ENCODE results near the gene BTBD9.

DNA sequence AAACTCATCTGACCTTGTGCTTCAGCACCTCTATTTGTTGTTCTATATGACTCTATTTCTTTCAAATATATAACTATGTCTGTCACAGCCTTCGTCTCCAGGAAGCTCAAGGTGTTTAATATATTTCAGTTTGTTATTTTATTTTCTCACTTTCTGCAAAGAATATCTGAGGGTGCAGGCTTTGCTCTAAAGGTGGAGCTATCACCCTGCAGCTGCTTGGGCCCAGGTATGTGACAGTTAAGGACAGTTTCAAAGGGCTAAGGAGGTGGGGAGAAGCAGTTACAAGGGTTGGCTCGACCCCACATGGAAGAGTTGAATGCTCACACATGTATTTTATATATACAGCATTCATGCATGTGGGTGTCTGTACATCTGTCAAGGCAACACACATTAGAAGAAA, 405.6 kb downstream of the BTBD9 start:
- TF ChIP-seq, protein P1, sequence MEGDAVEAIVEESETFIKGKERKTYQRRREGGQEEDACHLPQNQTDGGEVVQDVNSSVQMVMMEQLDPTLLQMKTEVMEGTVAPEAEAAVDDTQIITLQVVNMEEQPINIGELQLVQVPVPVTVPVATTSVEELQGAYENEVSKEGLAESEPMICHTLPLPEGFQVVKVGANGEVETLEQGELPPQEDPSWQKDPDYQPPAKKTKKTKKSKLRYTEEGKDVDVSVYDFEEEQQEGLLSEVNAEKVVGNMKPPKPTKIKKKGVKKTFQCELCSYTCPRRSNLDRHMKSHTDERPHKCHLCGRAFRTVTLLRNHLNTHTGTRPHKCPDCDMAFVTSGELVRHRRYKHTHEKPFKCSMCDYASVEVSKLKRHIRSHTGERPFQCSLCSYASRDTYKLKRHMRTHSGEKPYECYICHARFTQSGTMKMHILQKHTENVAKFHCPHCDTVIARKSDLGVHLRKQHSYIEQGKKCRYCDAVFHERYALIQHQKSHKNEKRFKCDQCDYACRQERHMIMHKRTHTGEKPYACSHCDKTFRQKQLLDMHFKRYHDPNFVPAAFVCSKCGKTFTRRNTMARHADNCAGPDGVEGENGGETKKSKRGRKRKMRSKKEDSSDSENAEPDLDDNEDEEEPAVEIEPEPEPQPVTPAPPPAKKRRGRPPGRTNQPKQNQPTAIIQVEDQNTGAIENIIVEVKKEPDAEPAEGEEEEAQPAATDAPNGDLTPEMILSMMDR (IDR thresholded peaks at IDR 0.05), result no peak
- TF ChIP-seq POLR2A (IDR thresholded peaks at IDR 0.05), result no peak
